Fibroblast of skin of left quadriceps (primary cell): ENCODE results near the gene C12orf76.
"Not testable (repeated sequence)": the region's sequence is repeated elsewhere in the genome, so short reads cannot be mapped to it uniquely, and the experiment has no call there.

Experiments
- DNase-seq, 2 experiments: peaks; one replicate each; pipeline ENCODE4 v3.0.0-alpha.2; 2013; ENCODE audit warnings: low read depth in 2 of 2

C12orf76 gene

GRCh38 chr12:110023059-110023980 lies 25.0 kb downstream of the C12orf76 start:
- DNase-seq, result peak; percentile 55 to 59

GRCh38 chr12:110020956-110021355 lies 27.4 kb downstream of the C12orf76 start:
- DNase-seq, result no peak

- DNase-seq, result no peak
These were observed 33.2 kb downstream of the C12orf76 start for GRCh38 chr12:110015132-110015531.

GRCh38 chr12:110012659-110013058 lies 35.7 kb downstream of the C12orf76 start:
- DNase-seq, result no peak

GRCh38 chr12:110012137-110012536 lies 36.2 kb downstream of the C12orf76 start:
- no peak for DNase-seq

GRCh38 chr12:110010853-110011723 lies 37.2 kb downstream of the C12orf76 start:
- DNase-seq, result no peak

GRCh38 chr12:110008681-110009398 lies 39.5 kb downstream of the C12orf76 start:
- DNase-seq, result not testable (repeated sequence)

GRCh38 chr12:110007881-110008280 lies 40.4 kb downstream of the C12orf76 start:
- DNase-seq, result no peak

- DNase-seq, result no peak
These were observed 42.2 kb downstream of the C12orf76 start for GRCh38 chr12:110006115-110006514.

GRCh38 chr12:110005319-110005973 lies 42.9 kb downstream of the C12orf76 start:
- DNase-seq, result no peak

- DNase-seq, result no peak
These were observed 43.7 kb downstream of the C12orf76 start for GRCh38 chr12:110004598-110004997.

GRCh38 chr12:110002676-110003515 lies 45.4 kb downstream of the C12orf76 start:
- DNase-seq, result no peak

- peak; percentile 70 to 72 for DNase-seq
These were observed 46.7 kb downstream of the C12orf76 start for GRCh38 chr12:110001596-110001995.

GRCh38 chr12:109999983-110000505 lies 48.3 kb downstream of the C12orf76 start:
- no peak for DNase-seq

GRCh38 chr12:109999649-109999971 lies 48.7 kb downstream of the C12orf76 start:
- no peak for DNase-seq

GRCh38 chr12:109998904-109999648 lies 49.2 kb downstream of the C12orf76 start, which contains the start of gene ANKRD13A:
Gene ANKRD13A, plus strand, starts transcription at chr12:109999430. Its CDS starts 259 bp downstream, at chr12:109999689.
- DNase-seq, result peak; percentile 91 to 93

GRCh38 chr12:109998241-109998903 lies 50.0 kb downstream of the C12orf76 start:
- DNase-seq, result peak in 1 of 2 experiments; percentile 39

GRCh38 chr12:109997393-109997792 lies 50.9 kb downstream of the C12orf76 start:
- DNase-seq, result no peak

GRCh38 chr12:109996483-109996853 lies 51.9 kb downstream of the C12orf76 start:
- no peak for DNase-seq
